Dendritic cell treated with granulocyte-macrophage colony-stimulating factor and Interleukin-4, amounts not matched to agents 40 ng/mL and 50 ng/mL, for 4 days (primary cell): ENCODE results near the gene ACR.
"Not testable (repeated sequence)": the region's sequence is repeated elsewhere in the genome, so short reads cannot be mapped to it uniquely, and the experiment has no call there.

Experiments used
- H3K27ac Mint-ChIP-seq: one replicate; pipeline ENCODE4 v1.8.0; 2022; ENCODE audit warnings: mild to moderate bottlenecking, mixed read lengths
- H3K27me3 Mint-ChIP-seq: one replicate; pipeline ENCODE4 v1.8.0; 2022; ENCODE audit warnings: mild to moderate bottlenecking, mixed read lengths
- H3K36me3 Mint-ChIP-seq: one replicate; pipeline ENCODE4 v1.8.0; 2022; ENCODE audit warnings: low read depth, mixed read lengths
- H3K4me1 Mint-ChIP-seq: one replicate; pipeline ENCODE4 v1.8.0; 2022; ENCODE audit warnings: low read depth, mixed read lengths
- H3K4me3 Mint-ChIP-seq: one replicate; pipeline ENCODE4 v1.8.0; 2022; ENCODE audit warnings: mild to moderate bottlenecking, moderate library complexity, mixed read lengths
- H3K9me3 Mint-ChIP-seq: one replicate; pipeline ENCODE4 v1.8.0; 2022; ENCODE audit warnings: mixed read lengths
- intact Hi-C: fragments of 100-400 bp; cut with micrococcal nuclease; formaldehyde crosslinking; loops from one replicate; pipeline ENCODE4 v1.15.0; 2022

Gene ACR

DNA sequence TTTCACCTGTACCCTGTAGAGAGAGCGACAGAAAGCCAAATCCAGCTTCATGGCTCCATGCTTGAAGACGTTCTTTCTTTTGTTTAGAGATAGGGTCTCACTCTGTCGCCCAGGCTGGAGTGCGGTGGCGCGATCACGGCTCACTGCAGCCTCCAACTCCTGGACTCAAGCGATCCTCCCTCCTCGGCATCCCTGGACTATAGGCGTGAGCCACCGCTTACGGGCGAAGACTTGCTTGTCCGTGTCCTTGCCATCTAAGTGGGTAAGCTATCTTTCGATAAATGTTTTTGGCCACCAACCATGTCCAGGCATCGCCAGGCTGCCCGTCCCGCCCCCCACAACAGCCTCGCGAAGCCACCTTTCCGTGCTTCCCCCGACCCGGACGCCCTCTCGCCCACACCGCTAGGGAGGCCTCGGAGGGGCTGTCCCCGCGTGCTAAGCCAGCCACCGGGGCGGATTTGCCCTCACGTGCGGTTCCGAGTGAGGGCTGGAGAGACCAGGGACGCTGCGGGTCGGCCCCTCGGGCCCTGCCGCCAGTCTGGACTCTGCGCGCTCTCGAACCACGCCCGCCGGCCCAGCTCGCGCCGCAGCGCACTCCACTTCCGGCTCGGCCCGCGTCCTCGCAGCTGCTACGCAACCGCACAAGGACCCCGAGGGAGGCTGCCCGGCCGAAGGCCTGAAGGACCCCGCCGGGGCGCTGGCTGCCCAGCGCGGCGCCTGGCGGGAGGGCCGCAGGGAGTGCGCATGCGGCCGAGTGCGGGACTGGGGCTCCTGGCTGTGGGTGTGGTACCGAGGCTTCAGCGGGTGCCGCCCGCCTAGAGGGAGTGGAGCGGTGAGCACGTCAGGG lies 45.3 kb downstream of the ACR start, which contains the start of gene RABL2B:
TSS of gene RABL2B (minus strand) at position 604 of the 847 bp plus-strand sequence. CDS start 1,342 bp downstream, outside the sequence.
- Mint-ChIP-seq H3K4me1 (peaks cover 15% of the 10 kb centered on the region), H3K27ac (peak within 1 kb of the TSS; percentile 80), H3K36me3 (peaks cover 16% of the 10 kb centered on the region), H3K4me3 (peak within 1 kb of the TSS; percentile 85)
- intact Hi-C loops, H3K9me3 Mint-ChIP-seq, H3K27me3 Mint-ChIP-seq: not testable (repeated sequence)

DNA sequence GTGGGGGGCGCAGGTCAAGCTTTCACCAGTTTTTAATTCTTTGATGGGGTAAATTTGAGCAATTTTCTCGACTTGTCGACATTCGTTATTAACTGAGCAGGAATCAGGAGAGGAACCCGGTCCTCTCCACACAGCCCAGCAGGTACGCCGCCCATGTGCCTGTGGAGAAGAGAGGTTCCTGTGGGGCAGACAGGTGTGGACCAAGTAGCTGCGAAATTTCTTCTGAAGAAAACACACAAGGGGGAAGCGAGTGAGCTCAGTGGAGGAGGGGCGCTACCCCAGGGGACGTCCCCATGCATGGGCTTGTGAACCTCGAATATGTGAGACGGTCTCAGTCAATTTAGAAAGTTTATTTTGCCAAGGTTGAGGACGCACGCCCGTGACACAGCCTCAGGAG lies 45.9 kb downstream of the ACR start:
- Mint-ChIP-seq H3K36me3 (peaks cover 16% of the 10 kb centered on the region), H3K4me1 (peaks cover 15% of the 10 kb centered on the region), H3K4me3 (peak overlapping the region; percentile 85), H3K27ac (peak overlapping the region; percentile 80)
- H3K27me3 Mint-ChIP-seq, H3K9me3 Mint-ChIP-seq, intact Hi-C loops: not testable (repeated sequence)

DNA sequence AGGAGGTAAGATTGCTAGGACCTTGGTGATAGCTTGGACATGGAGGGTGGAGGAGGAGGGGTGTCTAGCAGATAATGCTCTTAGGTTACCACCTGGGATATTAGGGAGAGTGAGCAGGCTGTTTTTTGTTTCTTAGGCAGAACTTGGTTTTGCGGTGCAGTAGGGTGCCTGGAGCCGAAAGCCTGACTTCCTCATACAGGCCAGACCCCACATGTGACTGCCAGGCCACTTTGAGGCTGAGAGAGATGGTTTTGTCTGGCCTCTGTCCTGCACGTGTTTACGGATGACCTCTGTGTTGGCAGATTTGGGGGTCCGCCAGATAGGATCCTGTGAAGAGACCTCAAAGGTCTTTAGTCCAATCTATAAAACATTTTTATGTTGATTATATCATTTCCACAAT lies 47.3 kb downstream of the ACR start:
- H3K9me3 Mint-ChIP-seq, intact Hi-C loops, H3K27ac Mint-ChIP-seq, H3K4me3 Mint-ChIP-seq, H3K27me3 Mint-ChIP-seq: not testable (repeated sequence)
- H3K36me3 Mint-ChIP-seq = peaks cover 11% of the 10 kb centered on the region
- H3K4me1 Mint-ChIP-seq = peaks cover 15% of the 10 kb centered on the region

DNA sequence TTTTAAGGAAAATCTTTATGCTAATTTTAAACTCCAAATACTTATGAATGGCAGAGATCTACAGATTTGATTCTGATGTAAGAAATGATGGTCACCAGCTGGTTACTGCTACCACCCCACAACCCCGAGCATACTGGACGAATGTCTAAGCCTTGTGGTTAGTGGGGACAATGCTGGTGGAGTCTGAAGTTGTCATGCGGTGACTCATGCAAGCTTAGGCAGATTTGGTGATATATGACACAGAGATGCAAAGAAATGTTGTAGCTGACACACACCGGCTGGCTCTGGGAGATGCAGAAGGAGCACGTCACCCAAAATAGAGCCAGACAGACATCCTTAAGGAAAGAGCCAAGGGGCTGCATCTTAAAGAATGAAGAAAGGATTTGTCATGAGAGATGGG lies 48.9 kb downstream of the ACR start:
- H3K4me1 Mint-ChIP-seq = peaks cover 15% of the 10 kb centered on the region
- intact Hi-C loops, H3K27me3 Mint-ChIP-seq, H3K9me3 Mint-ChIP-seq, H3K27ac Mint-ChIP-seq, H3K36me3 Mint-ChIP-seq, H3K4me3 Mint-ChIP-seq: not testable (repeated sequence)
